Measurements from ENCODE around the gene LPO. TPM values are rescaled to one million over a fixed set of nuclear protein-coding genes. Genes with fewer than 3 reads are reported as not detected.

Gene LPO
- not detected in 2 replicates for total RNA-seq
- not detected in 2 replicates for polyA plus RNA-seq
- not detected in 2 replicates for polyA plus RNA-seq (2012)
- polyA minus RNA-seq (ENCODE audit: low replicate concordance) = not detected in 2 replicates

DNA sequence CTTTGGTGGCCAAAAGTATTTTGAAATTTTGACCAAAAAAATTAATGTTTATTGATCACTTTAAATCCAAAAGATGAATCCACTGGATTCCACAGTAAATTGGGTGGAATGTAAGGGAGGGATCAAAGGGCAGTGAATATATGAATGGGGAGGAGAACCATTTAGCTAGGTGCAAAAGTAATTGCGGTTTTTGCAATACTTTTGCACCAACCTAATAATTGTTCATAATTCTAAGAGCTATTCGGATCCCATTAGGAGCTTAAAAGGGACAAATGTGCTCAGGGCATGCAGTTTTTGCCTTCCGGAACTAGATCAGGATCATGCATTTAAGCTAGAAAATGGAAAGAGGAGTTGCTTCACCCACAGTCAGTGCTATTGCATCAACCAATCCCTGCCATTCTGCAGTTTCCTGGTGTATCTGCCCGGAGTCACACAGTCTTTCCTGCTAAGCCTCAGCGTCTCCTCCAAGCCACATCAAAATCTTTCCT is at the start of gene LPO:
Gene LPO (plus strand): TSS at position 438 of the 488 bp plus-strand sequence. CDS start 4,396 bp downstream, outside the sequence.
- H3K36me3 ChIP-seq (ENCODE audit: control insufficient read depth, insufficient read depth, low read length) = no peaks in the 10 kb centered on the region
- DNase-seq (ENCODE audit: low read depth in 2 of 2) = no peak
- H3K79me2 ChIP-seq (ENCODE audit: control insufficient read depth, insufficient read depth, low read length) = no peaks in the 10 kb centered on the region
- H4K20me1 ChIP-seq (ENCODE audit: control insufficient read depth, extremely low read depth, insufficient read depth, low read length) = no peaks in the 10 kb centered on the region
- no peak within 1 kb of the TSS for H3K4me2 ChIP-seq (ENCODE audit: extremely low read depth, insufficient read depth, low read length)
- H3K9me3 ChIP-seq (ENCODE audit: control insufficient read depth, insufficient read depth, low read depth, low read length) = no peaks in the 10 kb centered on the region
- no peak within 1 kb of the TSS for H3K27ac ChIP-seq (ENCODE audit: insufficient read depth, low read length)
- H2AFZ ChIP-seq (ENCODE audit: low read length) = no peak within 1 kb of the TSS
- TF ChIP-seq, protein P1, sequence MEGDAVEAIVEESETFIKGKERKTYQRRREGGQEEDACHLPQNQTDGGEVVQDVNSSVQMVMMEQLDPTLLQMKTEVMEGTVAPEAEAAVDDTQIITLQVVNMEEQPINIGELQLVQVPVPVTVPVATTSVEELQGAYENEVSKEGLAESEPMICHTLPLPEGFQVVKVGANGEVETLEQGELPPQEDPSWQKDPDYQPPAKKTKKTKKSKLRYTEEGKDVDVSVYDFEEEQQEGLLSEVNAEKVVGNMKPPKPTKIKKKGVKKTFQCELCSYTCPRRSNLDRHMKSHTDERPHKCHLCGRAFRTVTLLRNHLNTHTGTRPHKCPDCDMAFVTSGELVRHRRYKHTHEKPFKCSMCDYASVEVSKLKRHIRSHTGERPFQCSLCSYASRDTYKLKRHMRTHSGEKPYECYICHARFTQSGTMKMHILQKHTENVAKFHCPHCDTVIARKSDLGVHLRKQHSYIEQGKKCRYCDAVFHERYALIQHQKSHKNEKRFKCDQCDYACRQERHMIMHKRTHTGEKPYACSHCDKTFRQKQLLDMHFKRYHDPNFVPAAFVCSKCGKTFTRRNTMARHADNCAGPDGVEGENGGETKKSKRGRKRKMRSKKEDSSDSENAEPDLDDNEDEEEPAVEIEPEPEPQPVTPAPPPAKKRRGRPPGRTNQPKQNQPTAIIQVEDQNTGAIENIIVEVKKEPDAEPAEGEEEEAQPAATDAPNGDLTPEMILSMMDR (conservative IDR thresholded peaks at IDR 0.05 in 1 of 2, IDR thresholded peaks at IDR 0.05 in 1 of 2; ENCODE audit: low read depth in 1 of 2, low read length in 2 of 2) = no peak
- TF ChIP-seq EZH2 (IDR thresholded peaks at IDR 0.05; ENCODE audit: low read length, missing control alignments) = no peak
- no peaks in the 10 kb centered on the region for H3K4me1 ChIP-seq (ENCODE audit: control insufficient read depth, extremely low read depth, insufficient read depth, low read length)
- no peak within 1 kb of the TSS for H3K9ac ChIP-seq (ENCODE audit: insufficient read depth, low read length)
- H3K4me3 ChIP-seq (replicated peaks in 1 of 4; ENCODE audit: control extremely low read depth in 1 of 4, insufficient read depth in 1 of 4, low read depth in 3 of 4, low read length in 4 of 4) = no peak within 1 kb of the TSS
- peaks cover 20% of the 10 kb centered on the region for H3K27me3 ChIP-seq (ENCODE audit: control insufficient read depth, insufficient read depth, low read length)

DNA sequence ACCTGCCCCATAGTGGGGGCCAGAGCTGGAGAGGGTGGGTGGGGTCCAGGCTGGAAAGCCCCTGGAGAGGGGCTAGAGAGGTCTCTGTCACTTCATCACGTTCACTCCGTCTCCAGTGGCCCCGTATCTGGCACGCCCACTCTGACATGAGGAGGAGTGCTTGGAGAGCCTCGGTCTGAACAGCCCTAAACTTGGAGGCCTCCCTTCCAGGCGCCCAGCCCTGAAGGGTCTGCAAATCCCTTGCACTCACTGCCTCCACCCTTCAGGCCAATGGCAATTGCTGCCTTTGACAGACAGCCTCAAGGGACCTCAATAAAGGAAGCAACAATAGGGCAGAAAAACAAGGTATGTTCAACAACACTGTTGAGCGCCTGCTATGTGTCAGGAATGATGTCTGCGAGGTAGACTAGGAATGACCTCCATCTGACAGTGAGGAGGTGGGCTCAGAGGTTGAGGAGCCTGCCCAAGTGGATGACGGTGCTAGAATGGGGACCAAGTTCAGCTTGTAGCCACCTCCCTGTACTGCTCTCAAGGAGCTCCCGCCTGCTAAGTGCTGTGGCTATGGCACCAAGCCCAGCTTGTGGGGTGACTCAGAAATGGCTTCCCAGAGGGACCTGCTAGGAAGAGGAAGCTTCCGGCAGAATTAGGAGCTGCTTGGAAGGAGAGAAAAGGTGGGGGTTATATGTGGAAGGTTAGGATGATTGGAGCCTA is 48.8 kb upstream of the LPO start:
- H3K4me2 ChIP-seq (ENCODE audit: extremely low read depth, insufficient read depth, low read length) = peak overlapping the region; percentile 3
- H3K4me3 ChIP-seq (replicated peaks in 1 of 4; ENCODE audit: control extremely low read depth in 1 of 4, insufficient read depth in 1 of 4, low read depth in 3 of 4, low read length in 4 of 4) = no peak overlapping the region
- DNase-seq (ENCODE audit: low read depth in 2 of 2) = peak; percentile 74 to 89
- no peaks in the 10 kb centered on the region for H3K79me2 ChIP-seq (ENCODE audit: control insufficient read depth, insufficient read depth, low read length)
- no peaks in the 10 kb centered on the region for H3K9me3 ChIP-seq (ENCODE audit: control insufficient read depth, insufficient read depth, low read depth, low read length)
- no peaks in the 10 kb centered on the region for H4K20me1 ChIP-seq (ENCODE audit: control insufficient read depth, extremely low read depth, insufficient read depth, low read length)
- H2AFZ ChIP-seq (ENCODE audit: low read length) = no peak overlapping the region
- H3K9ac ChIP-seq (ENCODE audit: insufficient read depth, low read length) = no peak overlapping the region
- peaks cover 8% of the 10 kb centered on the region for H3K27me3 ChIP-seq (ENCODE audit: control insufficient read depth, insufficient read depth, low read length)
- H3K4me1 ChIP-seq (ENCODE audit: control insufficient read depth, extremely low read depth, insufficient read depth, low read length) = peaks cover 9% of the 10 kb centered on the region
- no peaks in the 10 kb centered on the region for H3K36me3 ChIP-seq (ENCODE audit: control insufficient read depth, insufficient read depth, low read length)
- TF ChIP-seq, protein P1 (conservative IDR thresholded peaks at IDR 0.05 in 1 of 2, IDR thresholded peaks at IDR 0.05 in 1 of 2; ENCODE audit: low read depth in 1 of 2, low read length in 2 of 2) = no peak
- no peak for TF ChIP-seq EZH2 (IDR thresholded peaks at IDR 0.05; ENCODE audit: low read length, missing control alignments)
- no peak overlapping the region for H3K27ac ChIP-seq (ENCODE audit: insufficient read depth, low read length)

DNA sequence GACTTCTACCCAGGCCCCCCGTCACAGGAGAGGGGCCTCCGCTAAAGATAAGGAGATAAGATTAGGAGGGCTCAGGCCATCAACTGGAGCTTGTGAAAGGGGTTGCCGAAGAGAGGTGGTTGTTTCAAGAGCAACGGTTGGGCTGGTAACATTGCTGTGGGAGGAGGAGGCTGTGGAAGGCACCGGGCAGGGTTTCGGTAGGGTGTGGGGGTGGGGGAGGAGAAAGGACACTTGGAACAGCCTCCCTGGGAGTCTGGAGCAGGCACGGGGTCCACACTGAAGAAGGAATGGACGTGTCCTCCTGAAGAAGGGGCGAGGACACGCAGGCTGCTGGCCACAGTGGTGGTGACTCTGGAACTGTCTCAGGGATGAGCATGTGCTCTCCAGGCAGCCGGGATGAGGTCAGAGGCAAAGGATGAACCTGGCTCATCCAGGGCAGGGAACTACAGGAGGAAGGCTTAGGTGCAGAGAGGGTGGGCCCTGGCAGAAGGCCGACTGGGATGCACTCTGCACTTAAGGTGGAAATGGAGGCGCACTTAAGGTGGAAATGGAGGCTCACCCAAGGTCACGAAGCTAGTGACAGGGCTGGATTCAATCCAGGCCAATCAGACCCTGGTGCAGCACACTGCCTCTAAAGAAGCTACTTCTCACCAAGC is 47.0 kb upstream of the LPO start:
- H3K4me2 ChIP-seq (ENCODE audit: extremely low read depth, insufficient read depth, low read length) = no peak overlapping the region
- TF ChIP-seq EZH2 (IDR thresholded peaks at IDR 0.05; ENCODE audit: low read length, missing control alignments) = no peak
- TF ChIP-seq, protein P1 (conservative IDR thresholded peaks at IDR 0.05 in 1 of 2, IDR thresholded peaks at IDR 0.05 in 1 of 2; ENCODE audit: low read depth in 1 of 2, low read length in 2 of 2) = no peak
- DNase-seq (ENCODE audit: low read depth in 2 of 2) = no peak
- no peak overlapping the region for H3K27ac ChIP-seq (ENCODE audit: insufficient read depth, low read length)
- H3K9me3 ChIP-seq (ENCODE audit: control insufficient read depth, insufficient read depth, low read depth, low read length) = no peaks in the 10 kb centered on the region
- H3K79me2 ChIP-seq (ENCODE audit: control insufficient read depth, insufficient read depth, low read length) = no peaks in the 10 kb centered on the region
- no peak overlapping the region for H2AFZ ChIP-seq (ENCODE audit: low read length)
- no peaks in the 10 kb centered on the region for H3K36me3 ChIP-seq (ENCODE audit: control insufficient read depth, insufficient read depth, low read length)
- H3K4me1 ChIP-seq (ENCODE audit: control insufficient read depth, extremely low read depth, insufficient read depth, low read length) = peaks cover 9% of the 10 kb centered on the region
- H3K9ac ChIP-seq (ENCODE audit: insufficient read depth, low read length) = no peak overlapping the region
- H3K27me3 ChIP-seq (ENCODE audit: control insufficient read depth, insufficient read depth, low read length) = peaks cover 8% of the 10 kb centered on the region
- no peak overlapping the region for H3K4me3 ChIP-seq (replicated peaks in 1 of 4; ENCODE audit: control extremely low read depth in 1 of 4, insufficient read depth in 1 of 4, low read depth in 3 of 4, low read length in 4 of 4)
- H4K20me1 ChIP-seq (ENCODE audit: control insufficient read depth, extremely low read depth, insufficient read depth, low read length) = no peaks in the 10 kb centered on the region
